ENCODE measurements around the gene PAF1.

Gene PAF1

DNA sequence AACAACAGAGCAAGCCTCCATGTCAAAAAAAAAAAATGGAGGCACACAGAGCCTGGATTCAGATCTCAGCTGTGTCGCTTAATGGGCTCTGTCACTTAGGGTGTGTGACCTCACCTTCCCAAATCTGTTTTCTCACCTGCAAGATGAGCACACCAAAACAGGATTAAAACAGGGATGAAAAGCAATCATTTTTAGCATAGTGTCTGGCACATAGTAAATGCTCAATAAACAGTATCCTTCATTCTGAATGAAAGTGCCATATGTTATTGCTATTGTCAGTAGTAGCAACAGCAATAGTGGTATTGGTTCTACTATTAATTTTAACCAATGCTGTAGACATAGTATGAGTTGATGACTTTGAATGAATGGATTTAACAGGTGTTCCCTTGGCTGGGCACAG is 25.4 kb downstream of the PAF1 start:
- TF ChIP-seq, protein P1, sequence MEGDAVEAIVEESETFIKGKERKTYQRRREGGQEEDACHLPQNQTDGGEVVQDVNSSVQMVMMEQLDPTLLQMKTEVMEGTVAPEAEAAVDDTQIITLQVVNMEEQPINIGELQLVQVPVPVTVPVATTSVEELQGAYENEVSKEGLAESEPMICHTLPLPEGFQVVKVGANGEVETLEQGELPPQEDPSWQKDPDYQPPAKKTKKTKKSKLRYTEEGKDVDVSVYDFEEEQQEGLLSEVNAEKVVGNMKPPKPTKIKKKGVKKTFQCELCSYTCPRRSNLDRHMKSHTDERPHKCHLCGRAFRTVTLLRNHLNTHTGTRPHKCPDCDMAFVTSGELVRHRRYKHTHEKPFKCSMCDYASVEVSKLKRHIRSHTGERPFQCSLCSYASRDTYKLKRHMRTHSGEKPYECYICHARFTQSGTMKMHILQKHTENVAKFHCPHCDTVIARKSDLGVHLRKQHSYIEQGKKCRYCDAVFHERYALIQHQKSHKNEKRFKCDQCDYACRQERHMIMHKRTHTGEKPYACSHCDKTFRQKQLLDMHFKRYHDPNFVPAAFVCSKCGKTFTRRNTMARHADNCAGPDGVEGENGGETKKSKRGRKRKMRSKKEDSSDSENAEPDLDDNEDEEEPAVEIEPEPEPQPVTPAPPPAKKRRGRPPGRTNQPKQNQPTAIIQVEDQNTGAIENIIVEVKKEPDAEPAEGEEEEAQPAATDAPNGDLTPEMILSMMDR (IDR thresholded peaks at IDR 0.05), result no peak
- H3K27ac ChIP-seq, result no peak overlapping the region
- H3K4me1 ChIP-seq (ENCODE audit: control insufficient read depth in 1 of 2, insufficient read depth in 1 of 2, low read depth in 1 of 2, low read length in 1 of 2), result no peaks in the 10 kb centered on the region
- H3K27me3 ChIP-seq, result no peaks in the 10 kb centered on the region
- no peak overlapping the region for H3K4me3 ChIP-seq (ENCODE audit: low read depth in 1 of 2, low read length in 1 of 2)
- H3K36me3 ChIP-seq, result peaks cover 85% of the 10 kb centered on the region
- H3K9me3 ChIP-seq, result no peaks in the 10 kb centered on the region

DNA sequence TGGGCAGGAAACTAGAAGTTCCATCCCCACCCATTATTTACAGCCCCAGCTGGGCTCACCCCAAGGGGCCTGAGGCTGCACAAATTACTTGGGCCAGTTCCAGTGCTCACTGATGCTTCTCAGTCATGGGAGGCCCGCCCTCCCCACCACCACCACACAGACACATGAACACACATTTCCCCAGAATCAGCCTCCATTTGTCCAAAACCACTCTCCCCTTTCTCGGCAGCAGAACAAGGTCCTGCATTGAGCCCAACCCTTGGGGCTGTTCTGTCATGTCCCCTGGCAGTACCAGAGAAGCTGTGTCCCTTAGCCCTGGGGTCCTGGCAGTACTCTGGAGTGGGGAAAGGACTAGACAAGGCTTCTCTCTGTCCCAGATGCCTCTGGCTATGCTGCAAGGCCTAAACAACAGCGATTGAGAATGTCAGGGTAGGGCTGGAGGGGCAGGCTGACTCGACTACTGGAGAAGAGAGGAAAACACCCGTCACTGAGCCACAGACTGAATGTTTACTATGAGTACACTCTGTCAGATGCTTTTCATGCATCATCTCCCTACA is 26.9 kb downstream of the PAF1 start:
- Histone ChIP-seq H3K4me3 (ENCODE audit: low read depth in 1 of 2, low read length in 1 of 2) (no peak overlapping the region), H3K9me3 (no peaks in the 10 kb centered on the region), H3K4me1 (ENCODE audit: control insufficient read depth in 1 of 2, insufficient read depth in 1 of 2, low read depth in 1 of 2, low read length in 1 of 2) (no peaks in the 10 kb centered on the region), H3K27me3 (no peaks in the 10 kb centered on the region), H3K36me3 (peaks cover 85% of the 10 kb centered on the region), H3K27ac (no peak overlapping the region)
- TF ChIP-seq, protein P1 (IDR thresholded peaks at IDR 0.05), result no peak

DNA sequence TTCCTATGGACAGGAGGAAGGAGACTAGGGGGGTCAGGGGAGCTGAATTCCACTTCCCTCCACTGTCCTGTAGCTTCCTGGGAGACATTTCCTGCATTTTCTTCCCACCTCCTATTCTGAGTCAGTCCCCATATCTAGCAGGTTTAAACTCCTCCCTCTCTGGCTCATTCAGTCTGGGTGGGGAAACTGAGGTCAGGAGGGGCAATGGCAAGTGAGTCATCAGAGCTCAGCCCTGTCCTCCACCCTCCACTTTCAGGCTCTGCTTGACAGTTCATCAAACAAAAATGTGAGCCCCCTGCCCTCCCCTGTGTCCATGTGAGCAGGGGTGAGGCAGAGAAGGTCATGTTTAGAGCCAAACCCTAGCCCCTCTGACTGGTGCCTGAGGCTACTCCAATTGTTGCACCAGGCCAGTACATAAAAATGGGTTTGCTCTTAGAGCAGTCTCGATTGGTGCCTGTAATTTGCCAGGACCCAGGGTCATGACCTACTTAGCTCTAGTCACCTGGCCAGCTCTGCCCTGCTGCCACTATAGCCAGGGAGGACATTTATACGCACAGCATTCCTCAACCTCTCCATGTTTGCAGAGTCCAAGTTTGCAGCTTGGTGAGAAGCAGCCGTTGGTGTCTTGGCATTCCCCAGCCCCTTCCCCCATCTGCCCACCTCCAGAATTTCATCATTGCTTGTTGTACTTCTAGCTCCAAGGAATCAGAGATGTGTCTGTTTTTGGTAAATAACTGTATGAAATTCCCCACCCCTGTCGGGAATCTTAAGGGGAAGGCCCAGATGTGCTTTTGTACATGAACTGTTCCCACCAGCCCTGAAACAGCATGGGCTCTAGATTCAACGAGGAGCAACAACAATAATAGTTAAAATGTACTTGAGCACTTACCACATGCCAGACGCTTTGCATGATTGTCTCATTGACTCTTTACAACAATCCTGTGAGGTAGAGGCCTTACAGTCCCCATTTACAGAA is 27.9 kb downstream of the PAF1 start:
- H3K4me3 ChIP-seq (ENCODE audit: low read depth in 1 of 2, low read length in 1 of 2), result no peak overlapping the region
- no peaks in the 10 kb centered on the region for H3K9me3 ChIP-seq
- H3K4me1 ChIP-seq (ENCODE audit: control insufficient read depth in 1 of 2, insufficient read depth in 1 of 2, low read depth in 1 of 2, low read length in 1 of 2), result no peaks in the 10 kb centered on the region
- TF ChIP-seq, protein P1 (IDR thresholded peaks at IDR 0.05), result no peak
- peaks cover 85% of the 10 kb centered on the region for H3K36me3 ChIP-seq
- H3K27me3 ChIP-seq, result no peaks in the 10 kb centered on the region
- H3K27ac ChIP-seq, result no peak overlapping the region

DNA sequence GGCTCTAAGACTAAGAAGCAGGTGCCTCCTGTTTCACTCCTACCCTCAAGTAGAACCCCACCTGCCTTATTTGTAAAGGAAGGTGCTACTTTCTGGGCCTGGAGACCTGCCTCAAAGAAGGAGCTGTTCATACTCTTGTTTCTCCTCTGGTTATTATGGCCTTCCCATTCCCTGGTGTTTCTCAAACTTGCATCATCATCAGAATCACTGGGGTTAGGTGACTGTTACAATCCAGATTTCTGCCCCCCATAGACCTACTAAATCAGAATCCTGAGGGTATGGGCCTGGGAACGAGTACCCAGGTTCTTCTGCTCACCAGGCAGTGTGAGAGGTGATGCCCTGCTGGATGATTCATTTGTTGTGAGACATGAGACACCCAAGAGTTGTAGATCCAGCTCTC is 30.3 kb downstream of the PAF1 start:
- no peaks in the 10 kb centered on the region for H3K4me1 ChIP-seq (ENCODE audit: control insufficient read depth in 1 of 2, insufficient read depth in 1 of 2, low read depth in 1 of 2, low read length in 1 of 2)
- no peaks in the 10 kb centered on the region for H3K27me3 ChIP-seq
- H3K36me3 ChIP-seq, result peaks cover 94% of the 10 kb centered on the region
- H3K27ac ChIP-seq, result no peak overlapping the region
- H3K9me3 ChIP-seq, result no peaks in the 10 kb centered on the region
- no peak overlapping the region for H3K4me3 ChIP-seq (ENCODE audit: low read depth in 1 of 2, low read length in 1 of 2)
- TF ChIP-seq, protein P1 (IDR thresholded peaks at IDR 0.05), result no peak

DNA sequence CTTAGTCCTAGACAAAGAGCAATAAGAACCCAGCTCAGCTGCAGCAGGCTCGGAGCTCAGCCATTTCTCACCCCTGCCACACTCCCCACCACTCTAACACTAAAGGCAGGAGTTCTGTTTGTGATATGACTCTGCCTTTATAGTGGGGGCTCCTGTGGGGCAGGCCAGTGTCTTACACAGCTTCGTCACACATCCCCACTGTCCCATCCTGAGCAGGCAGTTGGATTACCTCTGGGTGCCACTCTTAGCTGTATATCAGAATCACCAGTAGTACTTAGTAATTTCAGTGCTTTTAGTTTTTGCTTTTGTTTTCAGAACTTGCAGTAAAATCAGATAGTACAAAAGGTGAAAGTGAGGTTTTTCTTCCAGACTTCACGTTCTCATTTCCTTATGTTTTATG is 31.9 kb downstream of the PAF1 start:
- TF ChIP-seq, protein P1 (IDR thresholded peaks at IDR 0.05), result no peak
- no peak overlapping the region for H3K4me3 ChIP-seq (ENCODE audit: low read depth in 1 of 2, low read length in 1 of 2)
- H3K4me1 ChIP-seq (ENCODE audit: control insufficient read depth in 1 of 2, insufficient read depth in 1 of 2, low read depth in 1 of 2, low read length in 1 of 2), result no peaks in the 10 kb centered on the region
- no peaks in the 10 kb centered on the region for H3K27me3 ChIP-seq
- no peaks in the 10 kb centered on the region for H3K9me3 ChIP-seq
- no peak overlapping the region for H3K27ac ChIP-seq
- peaks cover 100% of the 10 kb centered on the region for H3K36me3 ChIP-seq

All from neutrophil (primary cell).